Brain microvascular endothelial cell (primary cell): Measurements from ENCODE around the gene NLRP1.

Source experiments
- DNase-seq: peaks from one replicate; pipeline ENCODE4 v3.0.0-alpha.2; 2020
- H3K27ac ChIP-seq: fragments of 250-450 bp; sonication (Bioruptor Pico); 2 replicates; pipeline ENCODE4 v1.5.1; 2020; ENCODE audit warnings: mild to moderate bottlenecking, moderate library complexity
- H3K27me3 ChIP-seq: fragments of 250-450 bp; sonication (Bioruptor Pico); replicated peaks from 2 replicates; pipeline ENCODE4 v1.5.1; 2020; ENCODE audit warnings: mild to moderate bottlenecking
- H3K36me3 ChIP-seq: fragments of 250-450 bp; sonication (Bioruptor Pico); replicated peaks from 2 replicates; pipeline ENCODE4 v1.5.1; 2020; ENCODE audit warnings: mild to moderate bottlenecking
- H3K4me3 ChIP-seq: 2 replicates; pipeline ENCODE4 v1.5.1; 2011; ENCODE audit warnings: low read depth, mild to moderate bottlenecking, control low read depth, low read length, moderate library complexity
- CTCF ChIP-seq: IDR thresholded peaks from 2 replicates; pipeline ENCODE4 v1.5.1; 2011; ENCODE audit warnings: low read depth, mild to moderate bottlenecking, moderate library complexity, low read length, control low read depth, inconsistent platforms; ENCODE audit errors: missing control alignments
- in situ Hi-C: cut with HindIII; loops from 2 replicates; pipeline ENCODE4 v1.10.0; 2017; ENCODE audit warnings: low sequenced_read_pairs, low pct_ligation_motif_present

NLRP1 gene

DNA sequence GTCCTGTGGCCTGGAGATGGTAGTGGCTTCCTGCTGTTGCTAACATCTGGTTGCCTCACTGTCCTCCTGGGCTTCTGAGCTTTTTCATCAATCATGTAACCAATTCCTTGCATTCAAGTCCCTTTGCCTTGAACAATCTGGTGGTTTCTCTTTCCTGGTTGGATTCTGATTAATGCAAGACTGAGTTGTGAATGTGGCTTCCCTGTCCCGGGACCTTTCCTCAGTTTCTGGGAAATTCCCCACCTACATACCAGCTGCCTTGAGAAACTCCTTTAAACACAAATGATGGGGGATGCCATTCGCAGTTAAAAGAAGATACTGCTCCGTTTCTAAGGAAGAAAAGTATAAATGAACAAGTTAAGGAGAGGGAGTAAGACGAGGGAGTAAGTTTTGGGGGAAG lies 39.9 kb upstream of the NLRP1 start:
- Histone ChIP-seq H3K27ac (no peak overlapping the region), H3K4me3 (no peak overlapping the region), H3K27me3 (no peaks in the 10 kb centered on the region), H3K36me3 (no peaks in the 10 kb centered on the region)
- in situ Hi-C loops, result no loop called here
- no peak for TF ChIP-seq CTCF
- DNase-seq, result no peak

DNA sequence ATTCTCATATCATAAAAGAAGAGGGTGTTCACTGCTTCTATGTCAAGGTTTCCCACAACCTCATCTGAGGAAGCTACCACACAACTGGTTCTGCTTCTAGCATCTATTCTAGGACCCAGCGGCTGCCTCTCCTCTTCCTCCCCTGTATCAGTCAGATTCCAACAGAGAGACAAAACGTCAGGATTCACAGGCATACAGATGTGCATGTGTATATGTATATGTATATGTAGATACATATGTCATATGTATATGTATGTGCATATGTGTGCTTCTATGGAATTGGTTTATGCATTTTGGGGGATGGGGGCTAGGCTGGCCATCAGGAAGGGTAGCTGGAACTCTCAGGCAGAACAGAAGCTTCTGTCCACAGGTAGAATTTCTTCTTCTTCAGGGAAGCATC lies 37.4 kb upstream of the NLRP1 start:
- Histone ChIP-seq H3K27me3 (no peaks in the 10 kb centered on the region), H3K4me3 (no peak overlapping the region), H3K36me3 (no peaks in the 10 kb centered on the region), H3K27ac (no peak overlapping the region)
- in situ Hi-C loops, result no loop called here
- no peak for TF ChIP-seq CTCF
- DNase-seq, result no peak

DNA sequence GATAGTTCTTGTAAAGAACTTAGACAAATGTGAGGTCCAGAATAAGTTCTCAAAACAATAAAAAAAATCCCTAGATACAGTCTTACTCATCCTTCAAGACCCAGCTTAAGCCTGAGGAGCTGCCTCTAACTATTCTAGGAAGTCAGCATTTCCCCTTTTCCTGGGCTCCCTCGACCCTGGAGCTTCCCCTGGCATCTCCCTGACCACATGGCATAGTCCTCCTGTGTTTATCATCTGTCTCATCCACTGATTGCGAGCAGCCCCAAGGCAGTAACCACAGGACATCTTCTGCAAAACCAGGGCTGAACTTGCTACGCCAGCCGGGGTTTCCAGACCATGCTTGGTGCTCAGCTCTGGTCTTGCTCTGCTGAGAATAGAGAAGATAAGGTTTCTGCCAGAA lies 36.7 kb upstream of the NLRP1 start:
- Histone ChIP-seq H3K27ac (no peak overlapping the region), H3K36me3 (no peaks in the 10 kb centered on the region), H3K4me3 (no peak overlapping the region), H3K27me3 (no peaks in the 10 kb centered on the region)
- TF ChIP-seq CTCF, result no peak
- in situ Hi-C loops, result no loop called here
- DNase-seq, result no peak

- in situ Hi-C loops, result no loop called here
- DNase-seq, result no peak
- Histone ChIP-seq H3K27me3 (no peaks in the 10 kb centered on the region), H3K4me3 (no peak overlapping the region), H3K27ac (no peak overlapping the region), H3K36me3 (no peaks in the 10 kb centered on the region)
- TF ChIP-seq CTCF, result no peak
These were observed 34.9 kb upstream of the NLRP1 start for GRCh38 chr17:5619088-5619740.

- Histone ChIP-seq H3K4me3 (no peak overlapping the region), H3K27me3 (no peaks in the 10 kb centered on the region), H3K36me3 (no peaks in the 10 kb centered on the region), H3K27ac (no peak overlapping the region)
- in situ Hi-C loops, result no loop called here
- DNase-seq, result no peak
- no peak for TF ChIP-seq CTCF
These were observed 34.2 kb upstream of the NLRP1 start for GRCh38 chr17:5618476-5618875.

DNA sequence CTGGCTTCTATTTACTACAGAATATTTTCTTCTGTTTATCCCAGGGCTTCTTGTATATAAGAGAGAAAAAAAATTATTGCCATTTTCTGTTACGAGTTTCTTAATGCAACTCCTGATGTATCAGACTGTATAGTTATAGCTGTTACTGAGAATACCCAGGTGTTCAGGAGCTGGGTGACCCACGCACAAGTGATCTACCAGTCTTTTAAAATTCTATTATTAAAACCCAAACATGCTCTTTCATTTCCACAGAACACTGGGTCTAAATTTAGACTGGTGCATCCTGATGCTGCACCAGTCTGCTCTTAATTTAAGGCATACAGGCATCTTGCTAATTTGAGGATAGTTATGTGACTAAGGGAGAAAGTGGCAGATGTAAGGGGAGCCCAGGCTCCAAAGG lies 31.2 kb upstream of the NLRP1 start:
- DNase-seq, result no peak
- Histone ChIP-seq H3K27me3 (no peaks in the 10 kb centered on the region), H3K4me3 (no peak overlapping the region), H3K36me3 (no peaks in the 10 kb centered on the region), H3K27ac (no peak overlapping the region)
- in situ Hi-C loops, result no loop called here
- TF ChIP-seq CTCF, result no peak
